Keratinocyte (primary cell): ENCODE data around the gene YPEL1. TPM values are rescaled to one million over a fixed set of nuclear protein-coding genes. Genes with fewer than 3 reads are reported as not detected.

Source experiments
- DNase-seq: peaks from one replicate; pipeline ENCODE4 v3.0.0-alpha.2; 2011; ENCODE audit warnings: low read depth, missing footprints, low spot score
- FAIRE-seq: peaks from 2 replicates; lab custom pipeline; 2011; peaks lifted over from hg19 to GRCh38; lab: Jason Lieb, UNC
- H2AFZ ChIP-seq: 2 replicates; pipeline ENCODE4 v1.6.0; 2012; ENCODE audit warnings: low read length, control low read depth, inconsistent platforms; ENCODE audit not compliant: control insufficient read depth
- H3K27ac ChIP-seq: 2 replicates; pipeline ENCODE4 v1.5.1; 2011; ENCODE audit warnings: low read length; ENCODE audit not compliant: control insufficient read depth, insufficient read depth
- H3K27me3 ChIP-seq: 3 replicates; pipeline ENCODE4 v1.6.0; 2011; ENCODE audit warnings: low read length; ENCODE audit not compliant: control insufficient read depth, insufficient read depth; ENCODE audit errors: extremely low read depth
- H3K36me3 ChIP-seq, 2 experiments: 2 replicates in 1 of 2; 3 replicates in 1 of 2; pipeline ENCODE4 v1.5.1; 2011; ENCODE audit warnings: low read length in 2 of 2, mild to moderate bottlenecking in 1 of 2; ENCODE audit not compliant: control insufficient read depth in 2 of 2, insufficient read depth in 2 of 2; ENCODE audit errors: extremely low read depth in 1 of 2
- H3K4me1 ChIP-seq: 3 replicates; pipeline ENCODE4 v1.5.1; 2011; ENCODE audit warnings: low read length; ENCODE audit not compliant: control insufficient read depth, insufficient read depth; ENCODE audit errors: extremely low read depth
- H3K4me2 ChIP-seq: 3 replicates; pipeline ENCODE4 v1.6.0; 2011; ENCODE audit warnings: low read depth, low read length; ENCODE audit not compliant: control insufficient read depth, insufficient read depth; ENCODE audit errors: extremely low read depth
- H3K4me3 ChIP-seq, 3 experiments: fragments of 200-600 bp in 1 of 3; sonication (generic) in 1 of 3; 2 replicates in 2 of 3; 3 replicates in 1 of 3; pipeline ENCODE4 v1.5.1; 2011 to 2016; ENCODE audit warnings: low read length in 3 of 3, mild to moderate bottlenecking in 3 of 3, control low read depth in 2 of 3, inconsistent platforms in 1 of 3, low read depth in 1 of 3, mixed read lengths in 1 of 3, mixed run types in 1 of 3, moderate library complexity in 1 of 3; ENCODE audit not compliant: control insufficient read depth in 2 of 3, insufficient read depth in 2 of 3; ENCODE audit errors: extremely low read depth in 1 of 3
- H3K79me2 ChIP-seq: 2 replicates; pipeline ENCODE4 v1.6.0; 2012; ENCODE audit warnings: low read length; ENCODE audit not compliant: control insufficient read depth, insufficient read depth
- H3K9ac ChIP-seq: 3 replicates; pipeline ENCODE4 v1.6.0; 2011; ENCODE audit warnings: low read length; ENCODE audit not compliant: control insufficient read depth, insufficient read depth; ENCODE audit errors: extremely low read depth
- H3K9me1 ChIP-seq: 3 replicates; pipeline ENCODE4 v1.6.0; 2011; ENCODE audit warnings: low read length; ENCODE audit not compliant: control insufficient read depth, insufficient read depth; ENCODE audit errors: extremely low read depth
- H3K9me3 ChIP-seq: 2 replicates; pipeline ENCODE4 v1.5.1; 2012; ENCODE audit warnings: low read depth, low read length; ENCODE audit not compliant: control insufficient read depth
- H4K20me1 ChIP-seq: 3 replicates; pipeline ENCODE4 v1.6.0; 2011; ENCODE audit warnings: low read length; ENCODE audit not compliant: control insufficient read depth, insufficient read depth; ENCODE audit errors: extremely low read depth
- CTCF ChIP-seq, 3 experiments: IDR thresholded peaks in 1 of 3; conservative IDR thresholded peaks in 1 of 3; optimal IDR thresholded peaks in 1 of 3; 2 replicates in 2 of 3; 3 replicates in 1 of 3; pipeline versions ENCODE3 to v1.5.1; 2011; ENCODE audit warnings: low read length in 3 of 3, mild to moderate bottlenecking in 3 of 3, moderate library complexity in 2 of 3, control low read depth in 1 of 3, inconsistent platforms in 1 of 3; ENCODE audit not compliant: insufficient read depth in 2 of 3; ENCODE audit errors: extremely low read depth in 1 of 3
- EZH2 ChIP-seq: IDR thresholded peaks from one replicate; pipeline ENCODE4 v1.6.1; 2012; ENCODE audit warnings: inconsistent platforms, mild to moderate bottlenecking, low read length, moderate library complexity
- dilution Hi-C: fragments of 300-500 bp; cut with MboI; formaldehyde crosslinking; loops from one replicate; pipeline ENCODE4 v1.7.0; 2020; ENCODE audit warnings: low sequenced_read_pairs; ENCODE audit not compliant: extremely low pct_ligation_motif_present
- polyA plus RNA-seq, 5 experiments: library from polyadenylated mRNA; depleted of rRNA in 3 of 5; stranded (reverse) in 3 of 5; stranded (forward) in 1 of 5; unstranded in 1 of 5; fragments of >200 nt; gene quantifications; 1 replicate in 1 of 5; 2 replicates in 3 of 5; 3 replicates in 1 of 5; pipeline versions ENCODE4 v1.2.1 to v1.2.3, GENCODE V29; 2011 to 2012; ENCODE audit warnings: missing spikeins in 2 of 5, low read depth in 1 of 5, low replicate concordance in 1 of 5

The YPEL1 gene
- polyA plus RNA-seq, 1 donor (not counting 4 experiments of a cell fraction or from before 2014, with no cell fraction given) = 0.03 TPM

GRCh38 chr22:21697880-21698279, 37.7 kb downstream of the YPEL1 start:
- H4K20me1 ChIP-seq = no peaks in the 10 kb centered on the region
- H3K9me1 ChIP-seq = no peaks in the 10 kb centered on the region
- H2AFZ ChIP-seq = no peak overlapping the region
- no peaks in the 10 kb centered on the region for H3K79me2 ChIP-seq
- dilution Hi-C loops = no loop called here
- FAIRE-seq = no peak
- no peak overlapping the region for H3K4me3 ChIP-seq
- no peaks in the 10 kb centered on the region for H3K27me3 ChIP-seq
- H3K9ac ChIP-seq = no peak overlapping the region
- no peak overlapping the region for H3K27ac ChIP-seq
- TF ChIP-seq CTCF (optimal IDR thresholded peaks at IDR 0.05 in 1 of 3, IDR thresholded peaks at IDR 0.05 in 1 of 3, conservative IDR thresholded peaks at IDR 0.05 in 1 of 3; ENCODE audit: extremely low read depth in 1 of 3, insufficient read depth in 2 of 3, low read length in 3 of 3) (no peak), EZH2 (no peak)
- no peak overlapping the region for H3K4me2 ChIP-seq
- H3K4me1 ChIP-seq = no peaks in the 10 kb centered on the region
- H3K36me3 ChIP-seq = peaks cover 5 to 17% of the 10 kb centered on the region in 2 experiments
- no peak for DNase-seq
- H3K9me3 ChIP-seq = no peaks in the 10 kb centered on the region

GRCh38 chr22:21697021-21697771, 38.4 kb downstream of the YPEL1 start:
- no peaks in the 10 kb centered on the region for H3K79me2 ChIP-seq
- no peak overlapping the region for H3K9ac ChIP-seq
- H3K27me3 ChIP-seq = no peaks in the 10 kb centered on the region
- H3K9me3 ChIP-seq = no peaks in the 10 kb centered on the region
- H4K20me1 ChIP-seq = no peaks in the 10 kb centered on the region
- peaks cover 5 to 17% of the 10 kb centered on the region in 2 experiments for H3K36me3 ChIP-seq
- H2AFZ ChIP-seq = no peak overlapping the region
- no peak overlapping the region for H3K4me3 ChIP-seq
- dilution Hi-C loops = no loop called here
- no peak overlapping the region for H3K4me2 ChIP-seq
- TF ChIP-seq EZH2 (no peak), CTCF (optimal IDR thresholded peaks at IDR 0.05 in 1 of 3, IDR thresholded peaks at IDR 0.05 in 1 of 3, conservative IDR thresholded peaks at IDR 0.05 in 1 of 3; ENCODE audit: extremely low read depth in 1 of 3, insufficient read depth in 2 of 3, low read length in 3 of 3) (no peak)
- DNase-seq (no peak), FAIRE-seq (no peak)
- no peaks in the 10 kb centered on the region for H3K9me1 ChIP-seq
- no peak overlapping the region for H3K27ac ChIP-seq
- no peaks in the 10 kb centered on the region for H3K4me1 ChIP-seq
